HCEC 1CT (cell line): ENCODE data around the gene JTB.

Experiments
- DNase-seq: peaks from one replicate; pipeline ENCODE4 v3.0.0-alpha.2; 2017

The JTB gene

DNA sequence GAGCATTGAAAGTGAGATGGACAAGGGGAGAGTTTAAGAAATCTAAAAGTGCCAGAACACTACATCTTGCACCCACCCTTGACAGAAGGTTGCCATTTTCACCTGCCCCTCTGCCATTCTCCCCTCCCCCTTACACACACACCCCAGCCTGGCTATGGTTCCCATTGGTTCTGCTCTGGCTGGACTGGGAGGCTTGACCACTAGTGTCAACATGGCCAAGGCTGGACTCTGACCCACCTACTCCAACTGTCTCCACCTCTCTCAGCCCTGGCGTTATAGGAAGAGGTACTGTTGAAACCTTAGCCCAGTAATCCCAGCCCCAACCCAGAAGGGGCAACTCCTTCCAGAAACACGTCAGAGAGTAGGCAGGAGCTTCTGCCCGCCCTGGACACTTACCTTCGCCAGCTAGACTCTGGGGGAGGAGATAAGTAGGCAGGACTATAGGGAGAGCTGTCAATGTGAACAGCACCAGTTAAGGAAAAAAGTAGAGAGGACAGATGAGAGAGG, 23.6 kb downstream of the JTB start:
- DNase-seq = no peak

DNA sequence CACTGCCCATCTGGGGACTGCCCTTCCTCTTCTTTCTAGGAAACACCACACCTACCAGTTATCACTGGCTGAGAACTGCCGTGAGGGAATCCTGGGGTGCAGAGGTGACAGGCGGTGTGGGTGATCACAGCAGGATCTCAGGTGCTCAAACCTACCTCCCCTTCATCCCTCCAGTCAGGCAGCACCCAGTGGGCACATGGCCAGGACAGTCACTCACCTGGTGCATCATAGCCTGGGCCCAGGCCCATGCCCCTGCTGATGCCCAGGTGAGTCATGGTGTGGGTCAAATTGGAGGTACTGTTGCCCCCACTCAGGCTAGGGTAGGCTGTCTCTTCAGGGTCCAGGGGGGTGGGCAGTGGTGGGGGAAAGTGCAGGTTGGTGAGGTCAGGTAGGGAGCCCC, 25.7 kb downstream of the JTB start:
- no peak for DNase-seq

DNA sequence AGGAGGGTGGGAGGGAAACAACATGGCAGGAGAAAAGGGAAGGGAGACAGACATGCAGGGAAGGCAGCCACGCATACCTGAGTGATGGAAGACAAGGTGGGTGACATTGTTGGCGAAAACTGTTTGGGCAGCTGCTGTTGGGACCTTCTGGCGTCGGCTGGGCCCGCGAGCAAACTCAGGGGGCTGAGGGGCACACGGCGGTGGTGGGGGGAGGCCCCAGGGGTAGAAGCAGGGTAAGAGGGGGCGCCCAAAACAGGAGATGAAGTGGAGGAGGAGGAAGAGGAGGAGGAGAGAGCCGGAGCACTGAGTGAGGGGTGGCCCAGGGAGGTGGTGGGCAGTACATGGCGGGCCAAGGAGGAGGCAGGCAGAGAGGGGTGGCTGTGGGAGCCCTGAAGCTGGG, 26.3 kb downstream of the JTB start:
- DNase-seq = no peak

DNA sequence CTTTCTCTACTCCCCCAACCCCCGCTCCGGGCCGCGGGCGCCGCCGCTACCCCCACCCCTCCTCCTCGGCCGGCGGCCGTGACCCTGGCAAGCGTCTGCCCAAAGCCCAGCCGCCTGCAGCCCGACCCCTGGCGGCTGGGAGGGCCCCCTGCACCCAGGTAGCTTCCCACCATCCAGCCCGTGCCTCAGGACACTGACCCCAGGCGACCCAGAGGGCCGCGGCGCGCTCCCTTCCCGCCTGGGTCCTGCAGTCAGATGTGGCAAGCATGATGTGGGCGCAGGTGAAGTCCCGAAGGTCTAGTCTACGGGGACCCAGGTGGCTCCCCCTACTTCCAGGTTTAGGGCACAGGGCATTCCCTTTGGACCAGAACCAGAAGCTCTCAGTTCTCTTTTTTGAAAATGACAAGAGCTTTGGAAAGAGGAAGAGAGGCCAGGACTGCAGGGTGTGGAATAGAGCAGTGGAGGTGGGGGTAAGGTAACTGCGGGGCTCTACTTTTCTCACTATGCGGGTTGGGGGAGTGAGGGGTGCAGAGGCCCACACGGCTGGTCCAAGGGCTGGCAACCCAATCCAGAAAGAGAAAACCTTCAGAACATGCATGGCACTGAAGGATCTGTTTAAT, 30.7 kb downstream of the JTB start, which contains the start of gene DENND4B:
TSS of gene DENND4B (minus strand) at position 97 of the 620 bp plus-strand sequence. CDS start 2,344 bp downstream, outside the sequence.
- DNase-seq = peak; percentile 79

DNA sequence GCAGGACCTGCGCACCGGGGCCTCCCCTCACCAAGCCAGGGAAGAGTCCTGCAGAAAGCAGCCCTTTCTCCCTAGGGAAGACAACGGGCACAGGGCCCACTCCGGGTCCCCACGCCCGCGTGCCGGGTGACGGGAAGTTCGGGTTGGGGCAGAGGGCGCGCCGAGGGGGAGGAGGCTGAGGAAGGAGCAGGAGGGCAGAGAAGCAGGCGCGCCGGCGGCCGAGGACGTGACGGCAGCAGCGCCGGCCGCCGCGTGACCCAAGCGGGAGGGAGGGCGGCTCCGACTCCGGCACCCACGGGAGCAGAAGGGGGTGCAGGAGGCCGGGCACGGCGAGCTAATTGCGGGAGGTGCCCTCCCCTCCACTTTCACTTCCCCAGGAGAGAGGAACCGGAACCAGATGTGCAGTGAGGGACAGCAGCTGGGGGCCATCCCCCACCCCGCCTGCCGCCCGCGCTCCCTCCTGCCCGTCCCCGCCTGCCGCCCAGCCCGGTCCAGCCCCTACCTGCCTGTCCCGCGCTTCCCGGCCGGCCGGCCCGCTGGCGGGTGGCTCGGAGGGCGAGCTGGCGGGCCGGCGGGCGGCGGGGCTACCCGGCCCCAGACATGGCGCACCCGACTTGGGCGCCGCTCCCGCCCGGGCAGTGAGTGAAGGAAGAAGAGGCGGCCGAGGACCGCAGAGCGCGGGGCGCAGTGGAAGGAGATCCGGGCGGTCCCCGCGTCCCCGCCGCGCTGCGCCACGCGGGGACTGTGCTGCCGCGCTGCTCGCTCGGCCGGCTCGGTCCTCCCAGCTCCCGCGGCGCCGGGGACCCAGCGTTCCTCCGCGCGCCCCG, 31.5 kb downstream of the JTB start:
- peak; percentile 67 for DNase-seq

DNA sequence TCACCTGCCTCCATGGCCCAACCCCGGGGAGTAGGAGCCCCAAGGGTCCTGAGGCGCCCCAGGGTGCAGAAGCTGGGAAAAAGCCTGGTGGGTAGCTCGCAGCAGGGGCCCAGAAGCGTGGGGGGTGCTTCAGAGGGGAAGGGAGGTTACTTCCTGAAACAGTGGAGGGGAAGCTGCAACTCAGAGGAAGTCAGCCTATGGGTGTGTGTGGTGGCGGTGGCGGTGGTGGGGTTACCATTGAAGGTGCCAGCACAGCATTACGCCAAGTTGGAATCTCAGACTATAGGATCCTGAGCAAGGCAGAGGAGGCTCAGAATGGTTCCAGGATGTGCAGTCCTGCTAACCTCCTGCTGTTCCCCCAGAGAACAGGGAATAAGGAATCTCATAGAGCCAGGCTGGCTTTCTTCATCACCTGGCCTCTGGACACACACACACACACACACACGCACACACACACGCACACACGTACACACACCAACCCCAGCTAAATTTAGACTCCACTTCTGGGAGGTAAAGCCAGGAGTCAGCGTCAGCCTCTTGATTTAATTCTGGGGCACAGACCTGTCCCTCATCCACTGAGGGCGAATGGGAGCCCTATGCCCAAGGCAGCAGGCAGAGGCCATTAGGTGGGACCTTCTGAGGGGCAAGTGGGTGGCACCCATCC, 32.2 kb downstream of the JTB start:
- DNase-seq = no peak

DNA sequence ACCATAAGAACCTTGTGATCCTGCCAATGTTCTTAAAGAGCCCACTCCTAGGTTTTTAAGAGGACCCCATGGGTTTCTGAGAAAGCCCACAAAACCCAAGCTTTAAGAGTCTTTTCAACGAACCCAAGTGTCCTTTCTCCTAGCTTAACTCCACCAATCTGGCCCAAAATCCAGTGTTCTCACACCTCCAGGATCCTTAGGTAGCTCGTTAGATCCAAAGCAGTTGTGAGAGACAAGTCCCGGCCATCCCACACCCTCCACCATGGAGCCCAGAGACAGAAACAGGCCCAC, 32.7 kb downstream of the JTB start:
- no peak for DNase-seq

DNA sequence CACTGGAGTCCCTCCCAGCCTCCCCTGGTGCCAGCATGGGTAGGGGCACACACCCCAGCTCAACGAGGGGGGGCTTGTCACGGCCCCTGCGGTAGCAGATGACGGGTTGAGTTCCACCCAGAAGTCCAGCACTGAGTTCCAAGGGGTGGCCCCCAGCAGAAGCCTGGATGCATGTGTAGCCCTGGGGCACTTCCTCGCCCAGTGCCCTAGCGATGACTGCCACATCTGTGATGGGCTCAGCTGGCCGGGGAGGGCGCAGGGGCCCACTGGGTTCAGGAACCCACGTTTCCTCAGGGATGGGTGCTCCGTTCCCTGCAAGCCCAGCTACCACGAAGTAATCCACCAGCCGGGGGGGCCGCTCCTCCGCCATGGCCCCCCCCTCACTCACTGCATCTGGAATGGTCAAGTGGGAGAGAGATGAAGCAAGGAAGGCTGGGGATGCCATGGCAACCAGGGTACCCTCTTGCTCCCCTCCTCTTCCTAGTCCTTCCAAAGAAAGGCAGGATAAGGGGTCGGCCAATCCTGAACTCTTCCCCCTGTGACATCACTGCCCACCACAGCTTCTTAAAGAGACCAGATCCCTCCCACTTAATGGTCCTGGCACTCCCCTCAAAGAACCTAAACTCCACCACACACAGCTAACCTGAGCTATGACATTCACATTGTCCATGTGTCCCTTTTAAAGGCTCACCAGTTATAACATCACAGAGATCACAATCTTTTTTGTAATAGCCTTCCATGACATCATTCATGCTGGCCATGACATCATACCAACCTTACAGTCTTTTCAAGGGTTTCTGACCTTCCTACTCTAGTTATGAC, 33.3 kb downstream of the JTB start:
- no peak for DNase-seq

DNA sequence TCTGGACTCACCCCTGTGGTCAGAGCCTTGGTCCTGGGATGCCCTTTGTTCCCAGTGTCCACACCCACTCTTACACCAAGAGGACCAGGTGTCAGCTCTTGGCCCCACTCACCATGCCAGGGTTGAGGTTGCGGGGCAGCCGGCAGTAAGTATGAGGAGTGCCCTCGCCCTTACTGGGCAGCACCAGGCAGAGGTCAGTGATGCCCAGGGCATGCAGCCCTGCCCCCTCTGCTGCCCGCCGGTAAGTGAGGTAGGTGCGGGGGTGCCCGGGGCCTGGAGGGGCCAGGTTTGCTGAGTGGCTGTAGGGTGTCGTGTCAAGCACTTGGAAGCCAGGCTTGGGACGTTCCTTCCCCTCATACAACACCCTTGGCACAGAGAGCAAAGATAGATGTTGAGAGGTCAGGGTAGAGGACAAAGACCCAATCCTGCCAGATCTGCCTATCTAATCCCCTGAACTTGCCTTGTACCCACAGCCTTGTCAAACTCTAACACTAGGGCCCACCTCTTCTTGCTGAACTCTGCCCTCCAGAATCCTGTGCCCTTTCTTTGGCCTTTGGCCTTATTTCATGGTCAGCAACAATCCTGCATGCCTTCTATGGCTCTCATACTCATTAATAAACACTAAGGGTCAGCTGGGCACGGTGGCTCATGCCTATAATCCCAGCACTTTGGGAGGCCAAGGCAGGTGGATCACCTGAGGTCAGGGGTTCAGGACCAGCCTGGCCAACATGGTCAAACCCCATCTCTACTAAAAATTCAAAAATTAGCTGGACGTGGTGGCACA, 34.5 kb downstream of the JTB start:
- DNase-seq = no peak

DNA sequence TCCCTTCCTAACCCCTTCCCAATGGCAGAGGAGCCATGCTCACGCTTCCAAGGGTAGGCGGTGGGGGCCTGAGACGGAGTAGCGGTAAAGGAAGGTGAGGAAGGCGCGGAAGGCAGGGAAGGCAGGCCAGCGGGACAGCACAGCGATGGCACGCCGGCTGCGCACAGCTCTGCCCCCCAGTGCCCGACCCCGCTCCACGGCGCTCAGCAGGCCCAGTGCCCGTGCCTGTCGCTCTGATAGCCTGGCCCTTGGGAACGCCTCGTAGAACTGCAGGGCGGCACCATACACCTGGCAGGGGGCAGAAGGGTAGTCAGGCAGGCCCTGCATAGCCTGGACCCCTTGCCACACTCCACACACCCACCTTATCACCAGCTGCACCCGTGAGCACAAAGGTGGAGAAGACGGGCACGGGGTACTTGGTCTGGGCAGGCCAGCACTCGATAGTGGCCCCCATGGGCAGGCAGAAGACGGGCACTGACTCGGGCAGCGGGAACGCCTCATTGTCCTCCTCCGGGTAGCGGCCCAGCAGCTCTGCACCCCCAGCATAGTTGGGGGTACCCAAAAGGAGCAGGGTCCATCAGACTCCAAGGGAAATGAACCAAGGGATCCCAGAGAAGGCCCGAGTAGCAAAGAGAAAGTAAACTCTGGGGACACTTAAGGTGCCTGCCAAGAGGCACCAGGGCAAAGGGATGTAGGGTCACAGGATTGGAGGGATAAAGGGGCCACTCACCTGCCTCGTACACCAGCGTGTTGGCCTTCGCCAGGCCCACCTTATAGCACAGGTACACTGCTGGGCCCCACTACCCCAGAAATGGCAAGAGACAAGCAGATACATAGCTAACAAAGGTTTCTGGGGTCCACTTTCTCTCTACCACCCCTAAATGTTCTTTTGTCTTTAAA, 35.4 kb downstream of the JTB start:
- no peak for DNase-seq

DNA sequence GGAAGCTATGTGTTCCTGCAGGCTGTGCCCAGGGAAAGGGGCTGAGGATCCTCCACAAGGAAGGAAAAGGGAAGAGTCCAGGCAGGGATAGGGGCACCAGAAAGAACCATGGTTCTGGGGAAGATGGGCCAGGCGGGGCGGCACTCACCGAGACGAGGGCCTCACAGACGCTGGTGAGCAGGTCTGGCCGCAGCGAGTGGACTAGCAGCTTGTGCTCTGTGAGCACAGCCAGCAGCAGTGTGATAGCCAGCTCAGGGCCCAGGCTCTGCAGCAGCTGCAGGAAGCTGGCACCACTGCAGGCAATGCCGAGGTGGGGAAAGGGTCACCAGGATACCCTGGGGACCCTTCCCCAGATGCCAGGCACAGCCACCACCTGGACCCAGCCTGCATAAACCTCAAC, 36.7 kb downstream of the JTB start:
- DNase-seq = no peak

DNA sequence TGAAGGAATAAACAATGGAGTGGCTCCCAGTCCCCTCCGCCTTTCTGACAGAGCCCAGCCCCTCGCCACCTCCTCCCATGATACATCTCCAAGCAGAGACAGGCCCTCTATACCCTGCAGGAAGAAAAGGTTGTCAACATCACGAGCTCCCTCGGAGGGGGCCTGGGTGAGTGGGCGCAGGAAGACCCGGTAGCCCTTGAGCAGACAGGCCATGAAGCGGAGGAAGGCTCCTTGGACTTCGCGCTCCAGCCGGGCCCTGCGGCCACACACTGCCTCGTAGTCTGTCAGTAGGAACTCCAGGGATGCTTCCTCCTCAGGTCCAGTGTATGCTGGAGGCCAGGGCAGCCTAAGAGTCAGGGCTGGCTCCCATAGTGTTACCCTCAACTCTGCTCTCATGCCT, 38.0 kb downstream of the JTB start:
- DNase-seq = no peak

DNA sequence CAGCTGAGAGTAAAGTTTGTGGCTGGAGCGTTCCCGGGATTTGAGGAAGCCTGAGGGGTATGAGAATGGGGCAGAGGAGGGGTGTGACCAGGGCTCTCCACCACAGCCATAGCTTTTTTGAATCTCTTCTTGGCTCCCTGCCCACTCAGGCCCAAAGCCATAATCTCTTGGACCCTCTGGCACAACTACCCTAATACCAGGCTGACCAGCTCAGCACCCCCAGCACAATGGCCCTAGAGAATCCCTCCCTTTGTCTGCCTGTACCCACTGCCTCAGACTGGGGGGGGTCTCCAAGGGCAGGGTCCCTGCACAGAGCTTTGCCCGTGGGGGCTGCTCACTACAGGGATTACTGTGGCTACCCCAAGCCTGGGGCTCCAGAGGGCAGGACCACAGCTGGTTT, 38.5 kb downstream of the JTB start:
- no peak for DNase-seq

DNA sequence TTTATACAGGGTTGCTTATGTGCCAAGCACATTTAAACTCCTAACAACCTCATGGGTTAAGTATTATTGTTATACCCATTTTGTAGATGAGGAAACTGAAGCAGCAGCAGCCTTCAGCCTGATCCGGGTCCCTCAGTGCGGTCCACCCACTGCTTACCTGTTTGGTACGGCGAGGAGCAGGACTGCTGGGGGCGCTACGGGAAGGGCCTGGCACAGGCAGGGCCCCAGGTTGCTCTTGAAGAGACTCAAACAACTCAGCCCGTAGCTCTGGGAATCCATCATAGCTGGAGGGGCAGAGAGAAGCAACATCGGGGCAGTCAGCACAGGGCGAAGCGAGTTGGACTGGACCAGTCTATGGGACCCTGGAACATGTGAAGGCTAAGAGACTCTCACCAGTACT, 40.1 kb downstream of the JTB start:
- DNase-seq = no peak

DNA sequence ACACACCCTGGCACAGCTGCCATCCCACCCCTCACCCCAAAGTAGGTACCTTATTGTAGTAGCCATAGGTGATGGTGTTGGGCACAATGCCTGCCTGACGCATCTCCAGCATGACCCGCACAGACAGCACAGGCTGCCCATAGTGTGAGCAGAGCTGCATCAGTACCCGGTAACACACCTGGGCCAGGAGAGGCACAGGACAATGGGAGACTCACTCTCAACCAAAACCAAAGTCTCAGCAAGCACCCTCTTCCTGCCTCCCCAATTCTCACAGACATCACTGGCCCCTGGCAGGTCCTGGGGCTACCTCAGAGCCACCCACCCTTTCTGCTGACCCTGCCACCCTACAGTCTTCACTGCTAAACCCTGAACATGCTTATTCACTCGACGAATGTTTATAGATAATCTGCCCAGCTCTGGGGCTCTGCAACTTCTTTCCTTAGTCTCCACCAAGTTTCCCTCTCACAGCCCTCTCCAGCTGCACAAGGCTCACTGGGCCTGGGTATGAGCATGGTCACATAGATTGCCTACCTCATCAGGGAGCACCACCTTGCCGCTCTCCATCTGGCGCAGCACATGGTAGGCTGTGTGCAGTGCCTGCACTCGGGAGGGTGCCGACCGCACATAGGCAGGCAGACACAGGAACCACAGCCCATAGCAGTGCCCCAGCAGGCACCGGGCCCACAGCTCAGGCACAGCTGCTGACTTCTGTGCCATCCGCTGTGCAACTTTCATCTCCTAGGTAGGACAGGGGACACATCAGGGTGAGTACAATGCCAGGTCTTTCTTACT, 41.3 kb downstream of the JTB start:
- no peak for DNase-seq

DNA sequence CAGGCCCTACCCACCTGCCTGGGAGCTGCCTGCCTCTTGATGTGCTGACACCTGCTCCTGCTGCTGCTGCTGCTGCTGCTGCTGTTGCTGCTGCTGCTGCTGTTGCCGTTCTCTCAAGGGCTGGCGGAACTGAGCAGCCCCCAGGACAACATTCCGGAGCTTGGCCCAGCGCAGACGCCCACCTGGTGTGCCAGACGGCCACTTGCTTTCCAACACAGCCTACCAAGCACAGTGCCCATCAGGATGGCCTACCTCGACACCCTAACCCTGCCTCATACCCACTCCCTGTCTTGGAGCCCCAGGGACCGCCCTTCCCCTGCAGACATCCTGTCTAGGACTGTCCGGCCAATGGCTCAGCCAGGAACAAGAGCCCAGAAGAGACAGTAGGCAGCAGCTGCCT, 42.7 kb downstream of the JTB start:
- no peak for DNase-seq

DNA sequence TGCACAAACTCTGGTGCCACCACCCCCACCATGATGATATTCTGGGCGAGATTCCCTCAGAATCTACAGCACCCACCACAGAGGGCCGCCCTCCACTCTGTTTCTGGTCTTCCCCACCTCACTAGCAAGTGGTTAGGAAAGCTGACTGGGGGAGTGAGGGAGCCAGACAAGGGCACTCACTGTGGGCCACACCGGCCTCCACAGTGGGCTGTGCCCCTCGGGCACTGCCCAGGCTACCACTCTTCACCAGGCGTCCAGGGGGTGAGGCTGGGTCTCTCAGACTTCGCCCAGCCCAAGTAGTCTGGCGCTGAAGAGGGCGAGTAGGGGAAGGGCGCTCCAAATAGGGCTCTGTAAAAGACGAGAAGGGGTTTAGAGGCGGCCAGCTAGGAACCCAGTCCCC, 43.5 kb downstream of the JTB start:
- DNase-seq = no peak

DNA sequence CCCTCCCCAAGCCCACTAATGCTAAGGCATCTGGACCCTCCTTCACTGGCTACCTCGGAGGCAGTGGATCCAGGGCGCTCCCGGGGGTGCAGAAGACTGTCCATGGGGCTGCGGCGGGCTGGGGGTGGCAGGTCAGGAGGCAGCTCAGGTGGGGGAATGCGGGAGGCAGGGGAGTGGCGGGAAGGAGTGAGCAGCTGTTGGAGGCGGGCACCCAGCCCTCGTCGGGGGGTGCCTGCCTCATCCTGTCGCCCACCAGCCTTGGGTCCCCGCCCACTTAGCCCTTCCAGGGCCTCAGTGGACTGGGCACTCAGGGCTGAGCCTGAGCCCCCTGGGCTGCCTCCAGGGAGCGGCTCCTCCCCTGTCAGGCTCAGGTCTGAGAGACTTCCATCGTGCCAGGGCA, 44.0 kb downstream of the JTB start:
- DNase-seq = no peak

DNA sequence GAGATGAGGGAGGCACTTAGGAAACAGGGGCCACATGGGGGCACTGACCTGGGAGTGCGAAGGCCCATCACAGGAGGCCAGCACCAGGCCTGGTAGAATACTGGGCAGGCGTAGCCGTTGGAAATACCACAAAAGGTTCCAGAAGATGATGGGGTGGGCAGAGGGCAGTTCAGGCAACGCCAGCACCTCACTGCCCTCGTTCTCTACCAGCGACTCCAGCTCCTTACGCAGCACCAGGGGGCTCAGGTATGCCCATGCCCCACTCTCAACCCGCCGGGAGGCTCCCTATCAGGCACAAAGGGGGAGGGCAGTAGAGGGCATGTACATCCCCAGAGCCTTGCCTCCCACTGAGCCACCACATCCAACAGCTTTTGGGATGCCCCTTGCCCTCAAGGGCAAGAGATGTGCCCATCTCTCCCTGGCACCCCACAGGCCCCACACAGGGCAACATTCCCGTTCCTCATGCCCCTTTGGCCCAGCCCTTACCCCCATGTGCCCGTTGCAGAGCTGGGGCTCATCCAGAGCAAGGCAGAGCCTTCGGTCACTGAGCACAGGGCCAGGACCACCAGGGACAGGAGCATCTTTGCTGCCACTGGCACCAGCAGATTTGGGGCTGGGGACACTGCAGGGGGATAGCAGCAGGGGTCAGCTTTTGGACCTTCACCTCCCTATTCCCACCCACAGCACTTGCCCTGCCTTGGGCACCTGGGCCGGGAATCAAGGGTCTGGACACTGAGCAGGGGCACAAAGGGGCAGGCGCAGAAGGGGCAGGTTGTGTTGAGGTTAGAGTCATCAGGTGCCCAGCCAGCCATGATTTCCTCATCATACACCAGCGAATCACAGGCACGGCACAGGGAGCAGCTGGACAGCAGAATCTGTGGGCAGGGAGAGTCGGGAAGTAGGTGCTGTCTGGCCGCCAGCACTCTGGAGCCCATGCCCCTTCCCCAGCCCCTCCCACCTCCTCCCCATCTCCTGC, 45.0 kb downstream of the JTB start:
- no peak for DNase-seq
